Retinal pigment epithelial cell (primary cell): ENCODE measurements around the gene ZNF182.
"Not testable (repeated sequence)": the region's sequence is repeated elsewhere in the genome, so short reads cannot be mapped to it uniquely, and the experiment has no call there.

Experiments
- DNase-seq: peaks from one replicate; pipeline ENCODE4 v3.0.0-alpha.2; 2010; ENCODE audit warnings: low read depth
- H3K4me3 ChIP-seq: 2 replicates; pipeline ENCODE4 v1.5.1; 2011; ENCODE audit warnings: mild to moderate bottlenecking, low read length, control low read depth, moderate library complexity
- TF ChIP-seq, protein P1 (sequence below): conservative IDR thresholded peaks from 2 replicates; pipeline ENCODE4 v1.5.1; 2011; ENCODE audit warnings: low read depth, low read length, control low read depth, inconsistent platforms

Gene ZNF182

GRCh38 chrX:48003758-48004457, at the start of gene ZNF182:
TSS of gene ZNF182 (minus strand) at chrX:48003989. CDS start at chrX:48002609, 1,380 bp downstream.
- DNase-seq, result peak; percentile 53
- TF ChIP-seq, protein P1, sequence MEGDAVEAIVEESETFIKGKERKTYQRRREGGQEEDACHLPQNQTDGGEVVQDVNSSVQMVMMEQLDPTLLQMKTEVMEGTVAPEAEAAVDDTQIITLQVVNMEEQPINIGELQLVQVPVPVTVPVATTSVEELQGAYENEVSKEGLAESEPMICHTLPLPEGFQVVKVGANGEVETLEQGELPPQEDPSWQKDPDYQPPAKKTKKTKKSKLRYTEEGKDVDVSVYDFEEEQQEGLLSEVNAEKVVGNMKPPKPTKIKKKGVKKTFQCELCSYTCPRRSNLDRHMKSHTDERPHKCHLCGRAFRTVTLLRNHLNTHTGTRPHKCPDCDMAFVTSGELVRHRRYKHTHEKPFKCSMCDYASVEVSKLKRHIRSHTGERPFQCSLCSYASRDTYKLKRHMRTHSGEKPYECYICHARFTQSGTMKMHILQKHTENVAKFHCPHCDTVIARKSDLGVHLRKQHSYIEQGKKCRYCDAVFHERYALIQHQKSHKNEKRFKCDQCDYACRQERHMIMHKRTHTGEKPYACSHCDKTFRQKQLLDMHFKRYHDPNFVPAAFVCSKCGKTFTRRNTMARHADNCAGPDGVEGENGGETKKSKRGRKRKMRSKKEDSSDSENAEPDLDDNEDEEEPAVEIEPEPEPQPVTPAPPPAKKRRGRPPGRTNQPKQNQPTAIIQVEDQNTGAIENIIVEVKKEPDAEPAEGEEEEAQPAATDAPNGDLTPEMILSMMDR, result no peak
- peak within 1 kb of the TSS; percentile 80 for H3K4me3 ChIP-seq

DNA sequence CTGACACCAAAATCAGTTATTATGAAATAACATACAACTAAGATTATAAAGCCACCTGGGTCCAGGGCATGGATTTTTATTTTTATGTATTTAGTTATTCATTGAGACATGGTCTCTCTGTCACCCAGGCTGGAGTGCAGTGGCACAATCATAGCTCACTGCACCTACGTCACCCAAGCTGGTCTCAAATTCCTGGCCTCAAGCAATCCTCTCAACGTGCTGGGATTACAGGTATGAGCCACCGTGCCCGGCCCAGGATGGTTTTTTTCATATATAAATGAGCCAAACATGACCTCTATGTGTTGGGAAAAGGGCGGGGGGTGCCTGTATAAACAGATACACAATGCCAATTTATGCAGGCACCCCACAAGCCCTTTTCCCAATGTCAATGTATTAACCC, 43.1 kb upstream of the ZNF182 start:
- no peak overlapping the region for H3K4me3 ChIP-seq
- no peak for DNase-seq
- TF ChIP-seq, protein P1, result no peak

GRCh38 chrX:48045410-48046311, 41.9 kb upstream of the ZNF182 start:
- no peak overlapping the region for H3K4me3 ChIP-seq
- TF ChIP-seq, protein P1, result no peak
- DNase-seq, result peak; percentile 85

GRCh38 chrX:48043056-48043455, 39.3 kb upstream of the ZNF182 start:
- no peak overlapping the region for H3K4me3 ChIP-seq
- DNase-seq, result no peak
- TF ChIP-seq, protein P1, result no peak

DNA sequence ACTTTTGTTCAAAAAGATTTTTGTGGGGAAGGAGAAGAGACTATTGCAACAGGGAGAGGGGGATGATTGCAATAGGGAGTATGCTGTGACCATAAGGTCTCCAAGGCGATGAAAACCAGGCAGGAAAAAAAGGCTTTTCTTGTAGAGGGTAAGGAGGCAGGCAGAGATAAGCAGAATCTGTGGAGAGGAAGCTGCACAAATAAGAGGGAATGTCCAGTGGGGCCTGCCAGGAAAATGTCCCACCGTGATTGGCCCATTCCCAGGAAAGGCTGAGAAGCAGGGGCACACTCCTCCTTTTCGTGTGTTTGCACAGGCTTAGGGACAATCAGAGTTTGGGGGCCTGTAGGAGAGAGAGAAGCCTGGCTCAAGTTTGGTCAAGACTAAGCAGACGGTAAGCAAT, 32.1 kb upstream of the ZNF182 start:
- TF ChIP-seq, protein P1, result no peak
- no peak overlapping the region for H3K4me3 ChIP-seq
- DNase-seq, result no peak

DNA sequence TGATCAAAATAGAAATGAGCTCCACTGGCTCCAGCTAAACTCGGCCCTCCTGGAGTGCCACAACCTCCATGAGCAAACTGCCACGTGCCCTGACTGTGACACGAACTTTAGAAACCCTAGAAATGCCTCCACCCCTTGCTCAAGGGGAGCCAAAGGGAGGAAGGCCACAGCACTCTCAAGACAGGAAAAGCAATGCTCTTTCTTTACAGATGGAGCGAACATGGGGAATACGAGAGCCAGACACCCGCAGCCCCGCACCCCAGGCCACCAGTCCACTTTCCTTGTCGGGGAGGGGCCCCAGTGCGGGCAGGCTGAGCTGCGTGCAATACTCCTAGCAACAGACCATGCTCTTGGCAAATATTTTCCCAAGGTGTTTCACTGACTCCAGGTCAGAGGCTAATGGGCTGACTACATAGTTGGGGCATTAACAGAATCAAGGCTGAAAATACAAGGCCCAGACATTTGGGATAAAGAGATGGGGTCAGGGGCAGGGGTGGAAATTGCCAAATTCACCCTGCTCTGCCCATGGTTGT, 26.9 kb upstream of the ZNF182 start:
- not testable (repeated sequence) for H3K4me3 ChIP-seq, DNase-seq

GRCh38 chrX:48030237-48030636, 26.4 kb upstream of the ZNF182 start:
- H3K4me3 ChIP-seq, result no peak overlapping the region
- DNase-seq, result no peak
- TF ChIP-seq, protein P1, result no peak
